22Rv1 (cell line): ENCODE results near the gene MARF1.

Experiments
- ZFX ChIP-seq: fragments of 450-650 bp; IDR thresholded peaks from 2 replicates; pipeline ENCODE4 v1.6.1; 2017; ENCODE audit warnings: antibody characterized with exemption, borderline replicate concordance
- TF ChIP-seq, protein P1 (sequence below): fragments of 450-650 bp; IDR thresholded peaks from 2 replicates; pipeline ENCODE4 v1.5.1; 2017; ENCODE audit warnings: mild to moderate bottlenecking

DNA sequence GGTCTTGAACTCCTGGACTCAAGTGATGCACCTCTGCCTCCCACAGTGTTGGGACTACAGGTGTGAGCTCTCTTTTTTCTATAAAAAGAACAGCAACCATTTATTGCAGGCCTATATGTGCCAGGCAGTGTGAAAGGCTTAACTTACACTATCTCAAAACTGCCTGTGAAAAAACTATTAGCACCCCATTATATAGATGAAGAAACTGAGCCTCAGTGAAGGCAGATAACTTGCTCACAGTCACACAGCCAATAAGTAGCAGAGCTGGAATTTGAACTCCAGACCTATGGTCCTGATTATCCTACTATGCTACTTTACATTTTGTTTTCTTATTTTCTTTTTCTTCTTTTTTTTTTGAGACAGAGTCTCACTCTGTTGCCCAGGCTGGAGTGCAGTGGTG is 22.2 kb upstream of the MARF1 start:
- TF ChIP-seq, protein P1, sequence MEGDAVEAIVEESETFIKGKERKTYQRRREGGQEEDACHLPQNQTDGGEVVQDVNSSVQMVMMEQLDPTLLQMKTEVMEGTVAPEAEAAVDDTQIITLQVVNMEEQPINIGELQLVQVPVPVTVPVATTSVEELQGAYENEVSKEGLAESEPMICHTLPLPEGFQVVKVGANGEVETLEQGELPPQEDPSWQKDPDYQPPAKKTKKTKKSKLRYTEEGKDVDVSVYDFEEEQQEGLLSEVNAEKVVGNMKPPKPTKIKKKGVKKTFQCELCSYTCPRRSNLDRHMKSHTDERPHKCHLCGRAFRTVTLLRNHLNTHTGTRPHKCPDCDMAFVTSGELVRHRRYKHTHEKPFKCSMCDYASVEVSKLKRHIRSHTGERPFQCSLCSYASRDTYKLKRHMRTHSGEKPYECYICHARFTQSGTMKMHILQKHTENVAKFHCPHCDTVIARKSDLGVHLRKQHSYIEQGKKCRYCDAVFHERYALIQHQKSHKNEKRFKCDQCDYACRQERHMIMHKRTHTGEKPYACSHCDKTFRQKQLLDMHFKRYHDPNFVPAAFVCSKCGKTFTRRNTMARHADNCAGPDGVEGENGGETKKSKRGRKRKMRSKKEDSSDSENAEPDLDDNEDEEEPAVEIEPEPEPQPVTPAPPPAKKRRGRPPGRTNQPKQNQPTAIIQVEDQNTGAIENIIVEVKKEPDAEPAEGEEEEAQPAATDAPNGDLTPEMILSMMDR = no peak
- TF ChIP-seq ZFX = no peak
